ENCODE measurements around the gene DNLZ. TPM values are rescaled to one million over a fixed set of nuclear protein-coding genes. Genes with fewer than 3 reads are reported as not detected.

The DNLZ gene
- total and polyA plus RNA-seq, 2 of the 4 experiments (the other 2 are of a cell fraction) = 2.0 to 11.4 TPM

DNA sequence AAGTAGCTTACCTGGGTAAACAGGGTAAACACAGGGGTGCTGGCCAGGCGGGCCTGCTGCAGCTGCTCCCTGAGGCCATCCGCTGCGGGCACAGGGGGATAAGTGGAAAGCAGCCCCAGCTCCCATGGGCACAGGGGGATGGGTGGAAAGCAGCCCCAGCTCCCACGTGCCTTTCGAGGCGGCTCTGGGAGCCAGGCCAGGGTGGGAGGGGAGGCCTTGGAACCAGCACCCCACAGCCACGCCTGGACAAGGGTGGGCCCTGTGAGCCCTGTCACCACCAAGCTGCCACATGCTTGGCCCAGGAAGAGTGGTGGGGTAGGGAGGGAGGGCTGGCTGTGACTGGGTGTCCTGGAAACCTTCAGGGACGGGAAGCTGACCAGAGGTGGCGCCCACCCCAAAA, 17.8 kb upstream of the DNLZ start:
- Histone ChIP-seq H3K4me1 (ENCODE audit: control insufficient read depth, insufficient read depth, low read length) (no peaks in the 10 kb centered on the region), H2AFZ (replicated peaks; ENCODE audit: low read length, poor library complexity) (no peak overlapping the region), H3K9me1 (ENCODE audit: insufficient read depth, low read length) (no peaks in the 10 kb centered on the region), H3K4me2 (ENCODE audit: low read depth, low read length) (no peak overlapping the region), H4K91ac (ENCODE audit: insufficient read depth, low read depth, low read length) (no peak overlapping the region), H2AK9ac (replicated peaks; ENCODE audit: low read depth, low read length, poor library complexity) (no peak overlapping the region), H3K79me1 (ENCODE audit: low read depth in 1 of 2, low read length in 2 of 2) (no peaks in the 10 kb centered on the region), H3K9ac (ENCODE audit: low read depth, low read length) (no peak overlapping the region), H3K27ac (ENCODE audit: insufficient read depth, low read length) (no peak overlapping the region), H3K4me3 (ENCODE audit: insufficient read depth, low read depth, low read length) (no peak overlapping the region), H3K36me3 (ENCODE audit: control insufficient read depth, insufficient read depth, low read length) (peaks cover 60% of the 10 kb centered on the region), H4K8ac (ENCODE audit: low read depth in 2 of 2, low read length in 2 of 2) (no peak overlapping the region), H2BK120ac (ENCODE audit: low read depth, low read length) (no peak overlapping the region), H2AK5ac (ENCODE audit: low read depth, low read length) (no peak overlapping the region), H4K20me1 (ENCODE audit: insufficient read depth, low read length) (no peaks in the 10 kb centered on the region), H3K56ac (ENCODE audit: extremely low read depth, insufficient read depth, low read length) (no peak overlapping the region), H4K5ac (ENCODE audit: low read depth, low read length) (no peak overlapping the region), H3K4ac (ENCODE audit: low read depth, low read length) (no peak overlapping the region), H3K27me3 (ENCODE audit: control insufficient read depth, insufficient read depth, low read length) (no peaks in the 10 kb centered on the region), H2BK5ac (ENCODE audit: low read depth, low read length, poor library complexity, severe bottlenecking) (no peak overlapping the region), H2BK15ac (ENCODE audit: low read depth, low read length) (no peak overlapping the region), H3K9me3 (ENCODE audit: control insufficient read depth, insufficient read depth, low read length) (no peaks in the 10 kb centered on the region), H3K23ac (ENCODE audit: low read depth, low read length) (no peak overlapping the region), H3K18ac (ENCODE audit: low read depth, low read length) (no peak overlapping the region), H3K14ac (replicated peaks; ENCODE audit: low read depth, low read length) (no peak overlapping the region), H2BK20ac (ENCODE audit: low read depth, low read length) (no peak overlapping the region)
- dilution Hi-C loops (cut with HindIII; ENCODE audit: low sequenced_read_pairs, unreplicated experiment) (no loop called here), in situ Hi-C loops (cut with MboI; ENCODE audit: low sequenced_read_pairs) (no loop called here), intact Hi-C loops (cut with micrococcal nuclease) (no loop called here)
- DNase-seq (no peak), ATAC-seq (ENCODE audit: low read depth) (no peak)
- ChIA-PET POLR2A (ENCODE audit: unreplicated experiment) (no interaction called here), CTCF (no interaction called here)
- TF ChIP-seq RCOR1 (IDR thresholded peaks at IDR 0.05; ENCODE audit: insufficient replicate concordance, low read length) = no peak
- no TSS peak for BruUV-seq (replicated peaks)
- WGBS, 2 experiments (ENCODE audit: extremely low coverage in 2 of 2, insufficient read length in 1 of 2) = 97% methylated on average over 7 of the region's 9 CpGs; no CpG with 5 or more reads in 1 of the 2 experiments
